ENCODE data around the gene TRIM47. TPM values are rescaled to one million over a fixed set of nuclear protein-coding genes. Genes with fewer than 3 reads are reported as not detected.
"Not testable (repeated sequence)": the region's sequence is repeated elsewhere in the genome, so short reads cannot be mapped to it uniquely, and the experiment has no call there.

TRIM47 gene
- total RNA-seq, 1 donor from 2014 or later = 27.5 TPM

DNA sequence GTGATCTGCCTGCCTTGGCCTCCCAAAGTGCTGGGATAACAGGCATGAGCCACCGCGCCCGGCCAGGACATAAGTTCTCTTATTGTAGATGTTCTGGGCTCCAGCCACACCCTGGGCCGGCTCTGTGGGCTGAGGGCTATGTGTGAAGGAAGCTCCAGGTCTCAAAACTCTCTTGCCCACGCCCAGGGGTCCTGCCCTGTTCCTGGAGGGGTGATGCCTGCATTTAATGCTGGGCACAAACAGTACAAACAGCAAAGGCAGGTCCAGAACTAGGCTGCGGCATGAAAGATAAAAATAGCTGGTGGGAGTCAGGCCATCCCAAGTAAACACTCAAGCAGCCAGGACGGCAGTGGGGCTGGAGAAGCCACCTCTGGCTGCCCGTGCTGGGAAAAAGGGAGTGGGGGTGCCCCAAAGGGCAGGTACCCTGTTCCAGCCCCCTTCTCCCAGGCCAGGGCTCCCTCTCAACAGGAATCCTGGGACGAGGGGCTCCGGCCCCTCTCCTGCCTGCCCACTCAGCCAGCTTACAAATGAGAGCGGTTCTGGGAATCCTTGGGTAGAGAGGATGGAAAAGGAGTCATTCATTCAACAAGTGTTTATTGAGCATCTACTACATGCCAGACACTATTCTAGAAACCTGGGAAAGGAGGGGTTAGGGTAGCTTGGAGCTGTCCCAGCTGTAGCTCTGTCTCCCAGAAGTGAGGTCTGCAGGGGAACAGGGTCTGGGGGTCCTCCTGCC, 4.6 kb downstream of the TRIM47 start:
- H3K27me3 ChIP-seq (ENCODE audit: low read depth) = no peaks in the 10 kb centered on the region
- no peak overlapping the region for H3K4me3 ChIP-seq
- no peaks in the 10 kb centered on the region for H3K9me3 ChIP-seq (replicated peaks)
- intact Hi-C loops (cut with micrococcal nuclease) = no loop called here
- no peak for DNase-seq
- peak overlapping the region; percentile 96 for H3K27ac ChIP-seq (replicated peaks)
- peaks cover 28% of the 10 kb centered on the region for H3K36me3 ChIP-seq
- TF ChIP-seq, protein P1, sequence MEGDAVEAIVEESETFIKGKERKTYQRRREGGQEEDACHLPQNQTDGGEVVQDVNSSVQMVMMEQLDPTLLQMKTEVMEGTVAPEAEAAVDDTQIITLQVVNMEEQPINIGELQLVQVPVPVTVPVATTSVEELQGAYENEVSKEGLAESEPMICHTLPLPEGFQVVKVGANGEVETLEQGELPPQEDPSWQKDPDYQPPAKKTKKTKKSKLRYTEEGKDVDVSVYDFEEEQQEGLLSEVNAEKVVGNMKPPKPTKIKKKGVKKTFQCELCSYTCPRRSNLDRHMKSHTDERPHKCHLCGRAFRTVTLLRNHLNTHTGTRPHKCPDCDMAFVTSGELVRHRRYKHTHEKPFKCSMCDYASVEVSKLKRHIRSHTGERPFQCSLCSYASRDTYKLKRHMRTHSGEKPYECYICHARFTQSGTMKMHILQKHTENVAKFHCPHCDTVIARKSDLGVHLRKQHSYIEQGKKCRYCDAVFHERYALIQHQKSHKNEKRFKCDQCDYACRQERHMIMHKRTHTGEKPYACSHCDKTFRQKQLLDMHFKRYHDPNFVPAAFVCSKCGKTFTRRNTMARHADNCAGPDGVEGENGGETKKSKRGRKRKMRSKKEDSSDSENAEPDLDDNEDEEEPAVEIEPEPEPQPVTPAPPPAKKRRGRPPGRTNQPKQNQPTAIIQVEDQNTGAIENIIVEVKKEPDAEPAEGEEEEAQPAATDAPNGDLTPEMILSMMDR (IDR thresholded peaks at IDR 0.05; ENCODE audit: borderline replicate concordance) = no peak
- H3K4me1 ChIP-seq = peaks cover 95% of the 10 kb centered on the region

DNA sequence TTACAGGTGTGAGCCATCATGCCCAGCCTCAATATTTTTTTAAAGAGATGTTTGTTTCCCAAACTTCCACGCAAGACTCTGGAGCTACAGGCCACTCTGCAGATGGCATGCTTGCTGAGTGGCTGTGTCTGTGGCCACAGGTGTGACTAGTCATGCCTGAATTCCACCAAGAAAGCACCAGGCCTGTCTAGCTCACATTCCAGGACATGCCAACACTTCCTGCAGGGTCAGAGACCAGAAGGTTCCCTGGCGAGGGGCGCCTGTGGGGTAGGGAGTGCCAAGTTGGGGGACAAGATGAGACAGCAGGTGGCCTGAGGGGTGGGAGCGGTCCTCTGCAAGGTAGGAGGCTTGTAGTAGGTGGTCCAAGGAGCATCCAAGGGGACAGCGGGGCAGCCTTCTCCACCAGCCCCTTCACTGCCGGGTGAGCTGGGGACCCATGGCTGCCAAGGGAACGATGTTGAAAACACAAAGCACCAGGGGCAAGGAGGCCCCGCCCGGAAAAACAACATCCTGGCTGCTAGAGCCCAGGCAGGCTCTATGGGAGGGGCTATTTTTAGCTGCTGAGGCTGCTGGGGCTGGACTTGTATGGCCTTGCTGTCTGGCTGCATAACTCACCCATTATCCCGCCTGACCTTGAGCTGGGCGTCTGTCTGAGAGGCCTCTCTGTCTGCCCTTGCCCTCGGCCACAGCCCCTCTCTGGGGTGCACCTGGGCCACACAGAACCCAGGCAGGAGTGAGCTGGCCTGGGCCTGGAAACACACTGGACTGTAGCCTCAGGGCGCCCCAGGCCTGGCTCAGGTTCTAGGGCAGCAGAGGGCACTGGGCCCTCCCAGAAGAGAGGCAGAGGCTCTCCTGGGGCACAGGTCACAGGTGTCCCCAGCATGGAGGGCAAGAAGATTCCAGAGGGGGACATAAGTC, 5.7 kb downstream of the TRIM47 start:
- no peaks in the 10 kb centered on the region for H3K9me3 ChIP-seq (replicated peaks)
- H3K27me3 ChIP-seq (ENCODE audit: low read depth) = no peaks in the 10 kb centered on the region
- intact Hi-C loops (cut with micrococcal nuclease) = no loop called here
- peak overlapping the region; percentile 96 for H3K27ac ChIP-seq (replicated peaks)
- H3K4me1 ChIP-seq = peaks cover 94% of the 10 kb centered on the region
- H3K36me3 ChIP-seq = peaks cover 28% of the 10 kb centered on the region
- H3K4me3 ChIP-seq = peak overlapping the region; percentile 34
- TF ChIP-seq, protein P1 (IDR thresholded peaks at IDR 0.05; ENCODE audit: borderline replicate concordance) = no peak
- DNase-seq = peak; percentile 80

DNA sequence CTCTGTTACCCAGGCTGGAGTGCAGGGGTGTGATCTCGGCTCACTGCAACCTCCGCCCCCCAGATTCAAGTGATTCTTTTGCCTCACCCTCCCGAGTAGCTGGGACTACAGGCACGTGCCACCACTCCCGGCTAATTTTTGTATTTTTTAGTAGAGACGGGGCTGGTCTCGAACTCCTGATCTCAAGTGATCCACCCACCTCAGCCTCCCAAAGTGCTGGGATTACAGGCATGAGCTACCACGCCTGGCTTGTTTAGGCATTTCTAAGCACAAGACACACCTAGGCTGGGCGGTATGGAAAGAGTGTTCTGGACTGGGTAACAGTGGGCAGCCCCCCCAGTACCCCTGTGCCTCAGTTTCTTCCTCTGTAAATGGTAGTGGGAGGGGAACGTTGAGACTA, 8.2 kb downstream of the TRIM47 start:
- peaks cover 17% of the 10 kb centered on the region for H3K36me3 ChIP-seq
- H3K27me3 ChIP-seq (ENCODE audit: low read depth); intact Hi-C loops (cut with micrococcal nuclease); DNase-seq; H3K9me3 ChIP-seq (replicated peaks): not testable (repeated sequence)
- peaks cover 74% of the 10 kb centered on the region for H3K4me1 ChIP-seq
- H3K4me3 ChIP-seq = peak overlapping the region; percentile 48
- H3K27ac ChIP-seq (replicated peaks) = peak overlapping the region; percentile 90

DNA sequence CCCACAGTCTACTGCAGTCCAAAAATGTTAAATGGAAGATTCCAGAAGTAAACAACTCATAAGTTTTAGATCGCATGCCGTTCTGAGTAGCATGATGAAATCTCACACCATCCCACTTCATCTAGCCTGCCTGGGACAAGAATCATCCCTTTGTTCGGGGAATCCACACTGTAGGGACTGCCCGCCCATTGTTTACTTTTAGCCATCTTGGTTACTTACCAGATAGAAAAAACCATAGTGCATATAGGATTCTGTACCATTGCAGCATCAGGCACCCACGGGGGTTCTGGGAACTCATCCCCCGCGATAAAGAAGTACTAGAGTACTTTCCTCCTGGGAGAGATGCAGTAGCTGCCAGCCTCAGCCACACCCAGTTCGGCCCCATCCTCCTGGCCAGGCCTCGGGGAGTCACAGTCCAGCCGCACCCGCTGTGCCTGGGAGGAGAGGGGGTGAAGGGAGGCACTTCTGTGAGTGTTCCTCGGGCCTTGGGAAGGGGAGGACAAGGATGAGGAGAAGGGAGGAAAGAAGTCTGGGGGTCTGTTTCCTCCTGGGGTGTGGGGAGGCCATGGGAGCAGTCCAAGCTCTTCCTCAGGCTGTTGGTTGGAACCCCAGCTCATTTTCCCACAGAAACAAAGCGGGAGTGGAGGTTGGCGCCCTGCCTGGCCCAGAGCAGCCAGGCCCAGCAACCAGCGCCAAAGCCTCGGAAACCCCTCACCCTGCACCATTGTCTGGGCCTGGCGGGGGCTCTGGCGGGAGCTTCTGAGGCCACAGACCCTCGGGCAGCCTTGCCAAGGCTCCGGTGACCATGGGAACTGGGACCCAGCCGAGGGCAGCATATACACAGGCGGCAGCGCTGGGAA, 8.9 kb downstream of the TRIM47 start:
- peak overlapping the region; percentile 48 for H3K4me3 ChIP-seq

DNA sequence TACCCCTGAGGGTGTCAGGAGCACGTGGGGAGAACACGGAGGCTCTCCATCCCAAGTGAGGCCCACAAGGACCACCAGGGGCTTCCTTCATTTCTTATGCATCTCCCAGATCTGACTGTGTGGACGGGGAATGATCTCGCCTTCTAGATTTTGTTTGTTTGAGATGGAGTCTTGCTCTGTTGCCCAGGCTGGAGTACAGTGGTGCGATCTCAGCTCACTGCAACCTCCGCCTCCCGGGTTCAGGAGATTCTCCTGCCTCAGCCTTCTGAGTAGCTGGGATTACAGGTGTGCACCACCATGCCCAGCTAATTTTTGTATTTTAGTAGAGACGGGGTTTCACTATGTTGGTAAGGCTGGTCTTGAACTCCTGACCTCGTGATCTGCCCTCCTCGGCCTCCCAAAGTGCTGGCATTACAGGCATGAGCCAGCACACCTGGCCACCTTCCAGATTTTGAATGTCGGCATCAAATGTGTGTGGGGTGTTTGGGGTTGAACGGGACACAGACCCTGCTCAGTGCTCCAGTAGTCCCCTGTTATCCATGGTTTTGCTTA, 9.6 kb downstream of the TRIM47 start:
- H3K36me3 ChIP-seq; H3K9me3 ChIP-seq (replicated peaks); intact Hi-C loops (cut with micrococcal nuclease); H3K27me3 ChIP-seq (ENCODE audit: low read depth); DNase-seq: not testable (repeated sequence)
- Histone ChIP-seq H3K27ac (replicated peaks) (peak overlapping the region; percentile 90), H3K4me3 (peak overlapping the region; percentile 48), H3K4me1 (peaks cover 74% of the 10 kb centered on the region)

More for the DNA sequence above, 8.9 kb downstream of the TRIM47 start:
- H3K27ac ChIP-seq (replicated peaks) = peak overlapping the region; percentile 90
- TF ChIP-seq, protein P1 (IDR thresholded peaks at IDR 0.05; ENCODE audit: borderline replicate concordance) = no peak
- intact Hi-C loops (cut with micrococcal nuclease) = no loop called here
- H3K4me1 ChIP-seq = peaks cover 74% of the 10 kb centered on the region
- no peaks in the 10 kb centered on the region for H3K9me3 ChIP-seq (replicated peaks)
- DNase-seq = peak; percentile 74
- H3K27me3 ChIP-seq (ENCODE audit: low read depth) = no peaks in the 10 kb centered on the region
- peaks cover 10% of the 10 kb centered on the region for H3K36me3 ChIP-seq

DNA sequence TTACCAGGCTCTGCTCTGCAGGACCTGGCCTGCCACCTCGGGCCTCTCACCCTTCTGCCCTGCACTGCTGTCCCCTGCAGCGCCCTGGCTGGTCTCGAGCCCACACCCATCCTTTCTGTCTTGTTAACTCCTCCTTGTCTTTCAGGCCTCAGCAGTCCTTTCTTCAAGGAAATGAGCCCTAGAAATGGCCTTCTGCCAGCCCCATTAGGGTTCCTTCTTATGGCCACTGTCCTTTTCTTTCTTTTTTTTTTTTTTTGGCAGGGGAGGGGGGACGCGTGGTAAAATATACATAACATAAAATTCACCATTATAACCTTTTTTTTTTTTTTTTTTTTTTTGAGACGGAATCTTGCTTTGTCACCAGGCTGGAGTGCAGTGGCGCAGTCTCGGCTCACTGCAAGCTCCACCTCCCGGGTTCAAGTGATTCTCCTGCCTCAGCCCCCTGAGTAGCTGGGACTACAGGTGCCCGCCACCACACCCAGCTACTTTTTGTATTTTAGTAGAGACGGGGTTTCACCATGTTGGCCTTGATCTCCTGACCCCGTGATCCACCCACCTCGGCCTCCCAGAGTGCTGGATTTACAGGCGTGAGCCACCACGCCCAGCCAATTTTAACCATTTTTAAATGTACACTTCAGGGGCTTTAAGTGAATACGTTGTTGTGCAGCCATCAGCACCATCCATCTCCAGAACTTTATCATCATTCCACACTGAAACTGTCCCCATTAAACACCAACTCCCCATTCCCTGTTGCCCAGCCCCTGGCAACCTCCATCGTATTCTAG, 12.8 kb downstream of the TRIM47 start:
- intact Hi-C loops (cut with micrococcal nuclease); H3K4me3 ChIP-seq; H3K36me3 ChIP-seq; DNase-seq; H3K9me3 ChIP-seq (replicated peaks); H3K27me3 ChIP-seq (ENCODE audit: low read depth): not testable (repeated sequence)
- peak overlapping the region; percentile 82 for H3K27ac ChIP-seq (replicated peaks)
- peaks cover 53% of the 10 kb centered on the region for H3K4me1 ChIP-seq

DNA sequence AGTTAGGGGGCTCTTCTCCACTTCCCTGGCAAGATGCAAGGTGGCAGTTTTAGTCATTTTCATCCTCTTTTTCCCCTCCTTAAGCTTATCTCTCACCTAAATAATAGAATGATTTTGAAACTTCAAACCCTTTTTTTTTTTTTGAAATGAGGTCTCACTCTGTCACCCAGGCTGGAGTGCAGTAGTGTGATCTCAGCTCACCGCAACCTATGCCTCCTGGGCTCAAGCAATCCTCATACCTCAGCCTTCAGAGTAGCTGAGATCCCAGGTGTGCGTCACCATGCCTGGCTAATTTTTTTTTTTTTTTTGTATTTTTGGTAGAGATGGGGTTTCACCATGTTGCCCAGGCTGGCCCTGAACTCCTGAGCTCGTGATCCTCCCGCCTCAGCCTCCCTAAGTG, 13.5 kb downstream of the TRIM47 start:
- intact Hi-C loops (cut with micrococcal nuclease); H3K4me3 ChIP-seq; DNase-seq; H3K27me3 ChIP-seq (ENCODE audit: low read depth); H3K9me3 ChIP-seq (replicated peaks); H3K36me3 ChIP-seq: not testable (repeated sequence)
- Histone ChIP-seq H3K27ac (replicated peaks) (peak overlapping the region; percentile 82), H3K4me1 (peaks cover 46% of the 10 kb centered on the region)

All from left ventricle myocardium inferior (tissue), 1 donor.